GM12878 (cell line): ENCODE results near the gene EMILIN3. TPM values are rescaled to one million over a fixed set of nuclear protein-coding genes. Genes with fewer than 3 reads are reported as not detected.

Experiments
- BMI1 ChIP-seq: fragments of 450-650 bp; IDR thresholded peaks from 2 replicates; pipeline ENCODE4 v1.6.1; 2016; ENCODE audit warnings: mild to moderate bottlenecking, moderate library complexity, borderline replicate concordance
- CBX5 ChIP-seq: sonication (generic); IDR thresholded peaks from 2 replicates; pipeline ENCODE4 v1.6.1; 2016; ENCODE audit warnings: low read depth, moderate library complexity, mild to moderate bottlenecking, inconsistent platforms
- CHD1 ChIP-seq: IDR thresholded peaks from 2 replicates; pipeline ENCODE4 v1.6.1; 2012; ENCODE audit warnings: low read depth, low read length, improper control_type of control experiment
- FOXK2 ChIP-seq: fragments of 450-650 bp; IDR thresholded peaks from 2 replicates; pipeline ENCODE4 v1.6.1; 2017; ENCODE audit warnings: mild to moderate bottlenecking, moderate library complexity
- GABPA ChIP-seq: IDR thresholded peaks from 2 replicates; pipeline ENCODE4 v1.6.1; 2014; ENCODE audit warnings: antibody characterized with exemption, low read depth, mild to moderate bottlenecking, inconsistent platforms
- JUND ChIP-seq: IDR thresholded peaks from 2 replicates; pipeline ENCODE4 v1.6.1; 2012; ENCODE audit warnings: low read depth, mild to moderate bottlenecking, low read length, improper control_type of control experiment, moderate library complexity
- NBN ChIP-seq: fragments of 450-650 bp; IDR thresholded peaks from 2 replicates; pipeline ENCODE4 v1.6.1; 2016
- NR2C1 ChIP-seq: fragments of 450-650 bp; IDR thresholded peaks from 2 replicates; pipeline ENCODE4 v1.6.1; 2017; ENCODE audit warnings: antibody characterized with exemption, mild to moderate bottlenecking, moderate library complexity
- NR2F1 ChIP-seq: fragments of 450-650 bp; conservative IDR thresholded peaks from 2 replicates; pipeline ENCODE4 v1.6.1; 2017; ENCODE audit warnings: mild to moderate bottlenecking
- RAD51 ChIP-seq: fragments of 450-650 bp; IDR thresholded peaks from 2 replicates; pipeline ENCODE4 v1.6.1; 2016; ENCODE audit warnings: moderate library complexity, mild to moderate bottlenecking, inconsistent platforms
- RB1 ChIP-seq: fragments of 450-650 bp; formaldehyde crosslinking; IDR thresholded peaks from 2 replicates; pipeline ENCODE4 v1.6.1; 2017; ENCODE audit warnings: mild to moderate bottlenecking, borderline replicate concordance
- RELA ChIP-seq: fragments of 450-650 bp; IDR thresholded peaks from 2 replicates; pipeline ENCODE4 v1.8.0; 2014; ENCODE audit warnings: borderline replicate concordance; ENCODE audit not compliant: partially characterized antibody
- SMAD1 ChIP-seq: fragments of 450-650 bp; IDR thresholded peaks from 2 replicates; pipeline ENCODE4 v1.6.1; 2018; ENCODE audit warnings: mild to moderate bottlenecking, low read depth; ENCODE audit not compliant: partially characterized antibody
- SMC3 ChIP-seq: IDR thresholded peaks from 2 replicates; pipeline ENCODE4 v1.6.1; 2011; ENCODE audit warnings: low read length, improper control_type of control experiment, borderline replicate concordance
- STAT3 ChIP-seq: IDR thresholded peaks from 2 replicates; pipeline ENCODE4 v1.6.1; 2011; ENCODE audit warnings: low read depth, low read length, improper control_type of control experiment
- ZNF384 ChIP-seq: IDR thresholded peaks from 2 replicates; pipeline ENCODE4 v1.6.1; 2012; ENCODE audit warnings: low read depth, mild to moderate bottlenecking, low read length, improper control_type of control experiment, borderline replicate concordance
- polyA plus RNA-seq, 11 experiments: library from polyadenylated mRNA; depleted of rRNA in 4 of 11; unstranded in 6 of 11; stranded (reverse) in 5 of 11; fragments of >200 nt; fragmentation: Nextera tagmentation in 4 of 11; fragmentation: Illumina TruSeq in 1 of 11; extraction: Ambion mirVana in 4 of 11; extraction: Trizol in 1 of 11; gene quantifications; 1 replicate in 1 of 11; 2 replicates in 10 of 11; pipeline versions ENCODE4 v1.2.1 to v1.2.3, GENCODE V29; 2011 to 2016; ENCODE audit warnings: inconsistent platforms in 2 of 11, missing spikeins in 2 of 11, low read depth in 1 of 11
- total RNA-seq, 4 experiments: library from RNA; depleted of rRNA in 3 of 4; stranded (reverse); fragments of >200 nt in 3 of 4; fragmentation: Illumina TruSeq in 1 of 4; extraction: Trizol in 1 of 4; gene quantifications; 2 replicates each; pipeline versions ENCODE4 v1.2.1 to v1.2.3, GENCODE V29; 2013 to 2021
- TF ChIP-seq, protein P1 (sequence below): fragments of 450-650 bp; formaldehyde crosslinking; IDR thresholded peaks from 2 replicates; pipeline ENCODE4 v1.4.0; 2020; ENCODE audit warnings: mild to moderate bottlenecking, moderate library complexity
- TF ChIP-seq, protein P2 (sequence below): fragments of 450-650 bp; IDR thresholded peaks from 2 replicates; pipeline ENCODE4 v1.6.1; 2014; ENCODE audit warnings: mild to moderate bottlenecking
- TF ChIP-seq, protein P3 (sequence below): fragments of 450-650 bp; IDR thresholded peaks from 2 replicates; pipeline ENCODE4 v1.6.1; 2017; ENCODE audit warnings: antibody characterized with exemption, mild to moderate bottlenecking, moderate library complexity
- TF ChIP-seq, protein P4 (sequence below): fragments of 450-650 bp; IDR thresholded peaks from 2 replicates; pipeline ENCODE4 v1.6.1; 2016; ENCODE audit warnings: mild to moderate bottlenecking
- TF ChIP-seq, protein P5 (sequence below): IDR thresholded peaks from 2 replicates; pipeline ENCODE4 v1.6.1; 2011; ENCODE audit warnings: borderline replicate concordance, low read depth, mild to moderate bottlenecking, moderate library complexity, low read length; ENCODE audit not compliant: insufficient read depth, poor library complexity, severe bottlenecking

EMILIN3 gene
- total and polyA plus RNA-seq, 10 of the 15 experiments (the other 5 are each of a cell fraction or from before 2014, with no cell fraction given), result not detected

DNA sequence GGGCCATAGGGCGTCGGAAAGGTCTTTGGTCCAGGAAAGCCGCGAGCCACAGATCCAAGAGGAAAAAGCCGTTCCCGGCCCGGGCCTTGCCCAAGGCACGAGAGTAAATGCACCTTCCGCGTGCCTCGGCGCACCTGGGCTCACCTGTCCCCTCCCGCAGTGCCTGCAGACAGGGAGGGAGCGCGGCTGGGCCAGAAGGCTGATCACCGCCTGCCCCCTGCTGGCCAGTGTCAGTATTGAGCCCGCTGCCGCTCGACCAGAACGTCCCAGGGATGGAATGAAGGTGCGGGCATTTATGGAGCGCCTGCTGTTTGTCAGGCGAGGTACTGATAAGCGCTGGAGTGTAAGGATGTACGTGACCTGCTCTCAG lies 26.7 kb downstream of the EMILIN3 start (continued):
- no peak for TF ChIP-seq FOXK2
- 0 out of 2 replicates have a peak, but pooled peaks have one; percentile 70 for TF ChIP-seq RB1
- TF ChIP-seq RAD51, result no peak
- TF ChIP-seq ZNF384, result no peak
- TF ChIP-seq GABPA, result no peak
- TF ChIP-seq NBN, result 0 out of 2 replicates have a peak, but pooled peaks have one; percentile 45
- no peak for TF ChIP-seq CHD1
- TF ChIP-seq, protein P1, sequence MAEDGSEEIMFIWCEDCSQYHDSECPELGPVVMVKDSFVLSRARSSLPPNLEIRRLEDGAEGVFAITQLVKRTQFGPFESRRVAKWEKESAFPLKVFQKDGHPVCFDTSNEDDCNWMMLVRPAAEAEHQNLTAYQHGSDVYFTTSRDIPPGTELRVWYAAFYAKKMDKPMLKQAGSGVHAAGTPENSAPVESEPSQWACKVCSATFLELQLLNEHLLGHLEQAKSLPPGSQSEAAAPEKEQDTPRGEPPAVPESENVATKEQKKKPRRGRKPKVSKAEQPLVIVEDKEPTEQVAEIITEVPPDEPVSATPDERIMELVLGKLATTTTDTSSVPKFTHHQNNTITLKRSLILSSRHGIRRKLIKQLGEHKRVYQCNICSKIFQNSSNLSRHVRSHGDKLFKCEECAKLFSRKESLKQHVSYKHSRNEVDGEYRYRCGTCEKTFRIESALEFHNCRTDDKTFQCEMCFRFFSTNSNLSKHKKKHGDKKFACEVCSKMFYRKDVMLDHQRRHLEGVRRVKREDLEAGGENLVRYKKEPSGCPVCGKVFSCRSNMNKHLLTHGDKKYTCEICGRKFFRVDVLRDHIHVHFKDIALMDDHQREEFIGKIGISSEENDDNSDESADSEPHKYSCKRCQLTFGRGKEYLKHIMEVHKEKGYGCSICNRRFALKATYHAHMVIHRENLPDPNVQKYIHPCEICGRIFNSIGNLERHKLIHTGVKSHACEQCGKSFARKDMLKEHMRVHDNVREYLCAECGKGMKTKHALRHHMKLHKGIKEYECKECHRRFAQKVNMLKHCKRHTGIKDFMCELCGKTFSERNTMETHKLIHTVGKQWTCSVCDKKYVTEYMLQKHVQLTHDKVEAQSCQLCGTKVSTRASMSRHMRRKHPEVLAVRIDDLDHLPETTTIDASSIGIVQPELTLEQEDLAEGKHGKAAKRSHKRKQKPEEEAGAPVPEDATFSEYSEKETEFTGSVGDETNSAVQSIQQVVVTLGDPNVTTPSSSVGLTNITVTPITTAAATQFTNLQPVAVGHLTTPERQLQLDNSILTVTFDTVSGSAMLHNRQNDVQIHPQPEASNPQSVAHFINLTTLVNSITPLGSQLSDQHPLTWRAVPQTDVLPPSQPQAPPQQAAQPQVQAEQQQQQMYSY (CRISPR knock-in tag), result no peak
- TF ChIP-seq STAT3, result no peak
- TF ChIP-seq, protein P2, sequence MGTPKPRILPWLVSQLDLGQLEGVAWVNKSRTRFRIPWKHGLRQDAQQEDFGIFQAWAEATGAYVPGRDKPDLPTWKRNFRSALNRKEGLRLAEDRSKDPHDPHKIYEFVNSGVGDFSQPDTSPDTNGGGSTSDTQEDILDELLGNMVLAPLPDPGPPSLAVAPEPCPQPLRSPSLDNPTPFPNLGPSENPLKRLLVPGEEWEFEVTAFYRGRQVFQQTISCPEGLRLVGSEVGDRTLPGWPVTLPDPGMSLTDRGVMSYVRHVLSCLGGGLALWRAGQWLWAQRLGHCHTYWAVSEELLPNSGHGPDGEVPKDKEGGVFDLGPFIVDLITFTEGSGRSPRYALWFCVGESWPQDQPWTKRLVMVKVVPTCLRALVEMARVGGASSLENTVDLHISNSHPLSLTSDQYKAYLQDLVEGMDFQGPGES, result no peak
- TF ChIP-seq RELA, result peak; percentile 15
- TF ChIP-seq NR2F1, result no peak; the same call in 1 of the 2 replicates
- no peak for TF ChIP-seq BMI1
- no peak for TF ChIP-seq CBX5
- TF ChIP-seq NR2C1, result no peak
- TF ChIP-seq, protein P3, sequence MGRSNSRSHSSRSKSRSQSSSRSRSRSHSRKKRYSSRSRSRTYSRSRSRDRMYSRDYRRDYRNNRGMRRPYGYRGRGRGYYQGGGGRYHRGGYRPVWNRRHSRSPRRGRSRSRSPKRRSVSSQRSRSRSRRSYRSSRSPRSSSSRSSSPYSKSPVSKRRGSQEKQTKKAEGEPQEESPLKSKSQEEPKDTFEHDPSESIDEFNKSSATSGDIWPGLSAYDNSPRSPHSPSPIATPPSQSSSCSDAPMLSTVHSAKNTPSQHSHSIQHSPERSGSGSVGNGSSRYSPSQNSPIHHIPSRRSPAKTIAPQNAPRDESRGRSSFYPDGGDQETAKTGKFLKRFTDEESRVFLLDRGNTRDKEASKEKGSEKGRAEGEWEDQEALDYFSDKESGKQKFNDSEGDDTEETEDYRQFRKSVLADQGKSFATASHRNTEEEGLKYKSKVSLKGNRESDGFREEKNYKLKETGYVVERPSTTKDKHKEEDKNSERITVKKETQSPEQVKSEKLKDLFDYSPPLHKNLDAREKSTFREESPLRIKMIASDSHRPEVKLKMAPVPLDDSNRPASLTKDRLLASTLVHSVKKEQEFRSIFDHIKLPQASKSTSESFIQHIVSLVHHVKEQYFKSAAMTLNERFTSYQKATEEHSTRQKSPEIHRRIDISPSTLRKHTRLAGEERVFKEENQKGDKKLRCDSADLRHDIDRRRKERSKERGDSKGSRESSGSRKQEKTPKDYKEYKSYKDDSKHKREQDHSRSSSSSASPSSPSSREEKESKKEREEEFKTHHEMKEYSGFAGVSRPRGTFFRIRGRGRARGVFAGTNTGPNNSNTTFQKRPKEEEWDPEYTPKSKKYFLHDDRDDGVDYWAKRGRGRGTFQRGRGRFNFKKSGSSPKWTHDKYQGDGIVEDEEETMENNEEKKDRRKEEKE, result no peak
- TF ChIP-seq, protein P4, sequence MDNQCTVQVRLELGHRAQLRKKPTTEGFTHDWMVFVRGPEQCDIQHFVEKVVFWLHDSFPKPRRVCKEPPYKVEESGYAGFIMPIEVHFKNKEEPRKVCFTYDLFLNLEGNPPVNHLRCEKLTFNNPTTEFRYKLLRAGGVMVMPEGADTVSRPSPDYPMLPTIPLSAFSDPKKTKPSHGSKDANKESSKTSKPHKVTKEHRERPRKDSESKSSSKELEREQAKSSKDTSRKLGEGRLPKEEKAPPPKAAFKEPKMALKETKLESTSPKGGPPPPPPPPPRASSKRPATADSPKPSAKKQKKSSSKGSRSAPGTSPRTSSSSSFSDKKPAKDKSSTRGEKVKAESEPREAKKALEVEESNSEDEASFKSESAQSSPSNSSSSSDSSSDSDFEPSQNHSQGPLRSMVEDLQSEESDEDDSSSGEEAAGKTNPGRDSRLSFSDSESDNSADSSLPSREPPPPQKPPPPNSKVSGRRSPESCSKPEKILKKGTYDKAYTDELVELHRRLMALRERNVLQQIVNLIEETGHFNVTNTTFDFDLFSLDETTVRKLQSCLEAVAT, result 0 out of 2 replicates have a peak, but pooled peaks have one; percentile 17
- TF ChIP-seq, protein P5, sequence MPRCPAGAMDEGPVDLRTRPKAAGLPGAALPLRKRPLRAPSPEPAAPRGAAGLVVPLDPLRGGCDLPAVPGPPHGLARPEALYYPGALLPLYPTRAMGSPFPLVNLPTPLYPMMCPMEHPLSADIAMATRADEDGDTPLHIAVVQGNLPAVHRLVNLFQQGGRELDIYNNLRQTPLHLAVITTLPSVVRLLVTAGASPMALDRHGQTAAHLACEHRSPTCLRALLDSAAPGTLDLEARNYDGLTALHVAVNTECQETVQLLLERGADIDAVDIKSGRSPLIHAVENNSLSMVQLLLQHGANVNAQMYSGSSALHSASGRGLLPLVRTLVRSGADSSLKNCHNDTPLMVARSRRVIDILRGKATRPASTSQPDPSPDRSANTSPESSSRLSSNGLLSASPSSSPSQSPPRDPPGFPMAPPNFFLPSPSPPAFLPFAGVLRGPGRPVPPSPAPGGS, result no peak
- TF ChIP-seq JUND, result no peak
- peak; percentile 97 for TF ChIP-seq SMC3
- no peak for TF ChIP-seq SMAD1
